K562 (cell line): ENCODE results near the gene CCDC32. TPM values are rescaled to one million over a fixed set of nuclear protein-coding genes. Genes with fewer than 3 reads are reported as not detected.

Experiments
- BRF1 ChIP-seq: IDR thresholded peaks from 3 replicates; pipeline ENCODE4 v1.6.1; 2011; ENCODE audit warnings: borderline replicate concordance, mild to moderate bottlenecking; ENCODE audit not compliant: insufficient read length; ENCODE audit errors: extremely low read depth
- CBX1 ChIP-seq: sonication (generic); IDR thresholded peaks from 2 replicates; pipeline ENCODE4 v1.6.1; 2016; ENCODE audit warnings: antibody characterized with exemption, low read depth, mild to moderate bottlenecking
- CREB1 ChIP-seq, 2 experiments: sonication (generic) in 1 of 2; formaldehyde crosslinking in 1 of 2; IDR thresholded peaks; 2 replicates each; pipeline versions ENCODE4 v1.6.1 to v1.8.0; 2012 to 2022; ENCODE audit warnings: inconsistent platforms in 1 of 2, mild to moderate bottlenecking in 1 of 2, missing genetic modification reagents in 1 of 2, moderate library complexity in 1 of 2
- FOXK1 ChIP-seq: sonication (generic); formaldehyde crosslinking; IDR thresholded peaks from 2 replicates; pipeline ENCODE4 v1.8.0; 2022; ENCODE audit warnings: missing genetic modification reagents, mild to moderate bottlenecking, borderline replicate concordance
- FUS ChIP-seq: fragments of 200-400 bp; formaldehyde crosslinking; optimal IDR thresholded peaks from 2 replicates; pipeline ENCODE3; 2017; ENCODE audit warnings: low read depth, low read length
- HNRNPUL1 ChIP-seq: fragments of 200-400 bp; formaldehyde crosslinking; IDR thresholded peaks from 2 replicates; pipeline ENCODE4 v1.6.1; 2017; ENCODE audit warnings: low read length
- ILF3 ChIP-seq: fragments of 450-650 bp; IDR thresholded peaks from 2 replicates; pipeline ENCODE4 v1.6.1; 2018; ENCODE audit warnings: antibody characterized with exemption, mild to moderate bottlenecking, moderate library complexity, borderline replicate concordance
- MYC ChIP-seq, 2 experiments: fragments of 250-450 bp in 1 of 2; sonication (Bioruptor Pico) in 1 of 2; IDR thresholded peaks; 2 replicates each; pipeline versions ENCODE4 v1.5.1 to v1.6.1; 2012 to 2021; ENCODE audit warnings: low read depth in 2 of 2, borderline replicate concordance in 1 of 2, improper control_type of control experiment in 1 of 2, low read length in 1 of 2, mild to moderate bottlenecking in 1 of 2, moderate library complexity in 1 of 2
- NUFIP1 ChIP-seq: fragments of 450-650 bp; IDR thresholded peaks from 2 replicates; pipeline ENCODE4 v1.6.1; 2018; ENCODE audit not compliant: partially characterized antibody
- PHB ChIP-seq: fragments of 250-450 bp; sonication (Bioruptor Pico); IDR thresholded peaks from 2 replicates; pipeline ENCODE4 v1.5.0; 2021
- PHF21A ChIP-seq: fragments of 450-650 bp; IDR thresholded peaks from 2 replicates; pipeline ENCODE4 v1.6.1; 2017; ENCODE audit warnings: low read depth, borderline replicate concordance
- PTRF ChIP-seq: fragments of 450-650 bp; IDR thresholded peaks from 2 replicates; pipeline ENCODE4 v1.6.1; 2016; ENCODE audit warnings: mild to moderate bottlenecking, missing genetic modification characterization, missing compliant biosample characterization
- U2AF1 ChIP-seq: fragments of 200-400 bp; formaldehyde crosslinking; optimal IDR thresholded peaks from 2 replicates; pipeline ENCODE3; 2017; ENCODE audit warnings: mild to moderate bottlenecking, low read depth, low read length, moderate library complexity
- ZBED1 ChIP-seq: IDR thresholded peaks from 2 replicates; pipeline ENCODE4 v1.6.1; 2014
- ZC3H8 ChIP-seq: fragments of 450-650 bp; IDR thresholded peaks from 2 replicates; pipeline ENCODE4 v1.6.1; 2017
- ZNF212 ChIP-seq: fragments of 450-650 bp; formaldehyde crosslinking; IDR thresholded peaks from 2 replicates; pipeline ENCODE4 v1.4.0; 2020; ENCODE audit warnings: mild to moderate bottlenecking
- ZNF311 ChIP-seq: fragments of 250-450 bp; sonication (Bioruptor Pico); IDR thresholded peaks from 2 replicates; pipeline ENCODE4 v1.4.0; 2020; ENCODE audit warnings: mild to moderate bottlenecking, moderate library complexity
- ZNF507 ChIP-seq: conservative IDR thresholded peaks from 2 replicates; pipeline ENCODE4 v1.6.1; 2017; ENCODE audit warnings: missing genetic modification characterization, missing compliant biosample characterization
- ZSCAN29 ChIP-seq: fragments of 450-650 bp; IDR thresholded peaks from 2 replicates; pipeline ENCODE4 v1.6.1; 2017
- polyA plus RNA-seq, 8 experiments: library from polyadenylated mRNA; depleted of rRNA in 4 of 8; stranded (reverse) in 5 of 8; unstranded in 3 of 8; fragments of >200 nt; fragmentation: Nextera tagmentation in 2 of 8; fragmentation: Illumina TruSeq in 1 of 8; extraction: Ambion mirVana in 2 of 8; extraction: Trizol in 1 of 8; gene quantifications; 2 replicates each; pipeline versions ENCODE4 v1.2.1 to v1.2.3, GENCODE V29; 2011 to 2014; ENCODE audit warnings: inconsistent platforms in 1 of 8, missing spikeins in 1 of 8
- total RNA-seq, 7 experiments: library from RNA; depleted of rRNA in 6 of 7; stranded (reverse); fragments of >200 nt in 6 of 7; fragmentation: Illumina TruSeq in 2 of 7; extraction: Trizol in 2 of 7; gene quantifications; 2 replicates each; pipeline versions ENCODE4 v1.2.1 to v1.2.3, GENCODE V29; 2011 to 2021; ENCODE audit warnings: low replicate concordance in 1 of 7
- TF ChIP-seq, protein P1 (sequence below), 3 experiments: fragments of 200-800 bp in 1 of 3; fragments of 250-450 bp in 1 of 3; fragments of 450-650 bp in 1 of 3; sonication (Bioruptor Pico) in 1 of 3; sonication (Bioruptor generic) in 1 of 3; formaldehyde crosslinking in 1 of 3; IDR thresholded peaks; 2 replicates each; pipeline versions ENCODE4 v1.6.1 to v1.8.0; 2016 to 2022; ENCODE audit warnings: mild to moderate bottlenecking in 2 of 3, missing genetic modification characterization in 2 of 3, missing compliant biosample characterization in 1 of 3, moderate library complexity in 1 of 3
- TF ChIP-seq, protein P2 (sequence below), 2 experiments: fragments of 250-450 bp in 1 of 2; fragments of 450-650 bp in 1 of 2; sonication (Bioruptor Pico) in 1 of 2; IDR thresholded peaks; 2 replicates each; pipeline versions ENCODE4 v1.6.1 to v1.8.0; 2016 to 2021; ENCODE audit warnings: mild to moderate bottlenecking in 2 of 2, moderate library complexity in 2 of 2, missing compliant biosample characterization in 1 of 2, missing genetic modification characterization in 1 of 2
- TF ChIP-seq, protein P3 (sequence below): sonication (generic); formaldehyde crosslinking; IDR thresholded peaks from 2 replicates; pipeline ENCODE4 v1.8.0; 2022; ENCODE audit warnings: missing genetic modification reagents, mild to moderate bottlenecking, borderline replicate concordance

CCDC32 gene
- total and polyA plus RNA-seq, 9 of the 15 experiments (the other 6 are each of a cell fraction or from before 2014, with no cell fraction given), result 22.2 to 94.8 (median 37.1) TPM

DNA sequence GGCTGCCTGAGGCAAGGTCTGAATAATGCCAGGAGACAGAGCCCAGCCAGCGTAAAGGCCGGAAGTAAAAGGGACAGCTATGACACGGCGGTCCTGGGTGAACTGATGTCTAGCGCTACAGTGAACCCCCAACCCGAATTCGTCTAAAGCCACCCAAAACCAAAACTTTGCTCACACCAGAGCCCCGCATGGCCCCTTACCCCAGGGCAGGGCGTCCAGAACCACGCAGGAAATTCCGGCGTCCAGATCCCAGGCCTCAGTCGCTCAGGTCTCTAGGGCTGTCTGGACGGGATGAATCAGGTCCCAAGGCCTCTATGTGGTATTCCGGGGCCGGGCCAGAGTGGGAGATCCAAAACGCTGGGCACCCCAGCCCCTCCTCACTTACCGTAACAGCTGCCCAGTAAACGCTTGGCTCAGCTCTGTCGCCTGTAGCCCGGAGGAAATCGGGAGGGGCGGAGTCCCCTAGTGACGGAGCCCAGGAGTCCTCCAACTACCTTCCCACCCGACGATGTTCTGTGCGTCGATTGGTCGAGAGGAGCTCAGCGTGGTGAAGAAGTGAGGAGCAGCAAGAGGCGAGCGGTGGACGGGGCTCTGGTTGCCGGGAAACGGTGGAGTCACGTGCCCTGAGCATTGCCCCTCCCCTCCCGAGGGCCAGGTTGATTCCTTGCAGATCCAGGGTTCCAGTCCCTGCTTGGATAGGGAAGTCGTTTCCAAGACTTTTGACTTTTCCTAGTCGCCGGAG lies at the start of gene CCDC32 (continued):
- no peak for TF ChIP-seq ZC3H8
- TF ChIP-seq, protein P1, sequence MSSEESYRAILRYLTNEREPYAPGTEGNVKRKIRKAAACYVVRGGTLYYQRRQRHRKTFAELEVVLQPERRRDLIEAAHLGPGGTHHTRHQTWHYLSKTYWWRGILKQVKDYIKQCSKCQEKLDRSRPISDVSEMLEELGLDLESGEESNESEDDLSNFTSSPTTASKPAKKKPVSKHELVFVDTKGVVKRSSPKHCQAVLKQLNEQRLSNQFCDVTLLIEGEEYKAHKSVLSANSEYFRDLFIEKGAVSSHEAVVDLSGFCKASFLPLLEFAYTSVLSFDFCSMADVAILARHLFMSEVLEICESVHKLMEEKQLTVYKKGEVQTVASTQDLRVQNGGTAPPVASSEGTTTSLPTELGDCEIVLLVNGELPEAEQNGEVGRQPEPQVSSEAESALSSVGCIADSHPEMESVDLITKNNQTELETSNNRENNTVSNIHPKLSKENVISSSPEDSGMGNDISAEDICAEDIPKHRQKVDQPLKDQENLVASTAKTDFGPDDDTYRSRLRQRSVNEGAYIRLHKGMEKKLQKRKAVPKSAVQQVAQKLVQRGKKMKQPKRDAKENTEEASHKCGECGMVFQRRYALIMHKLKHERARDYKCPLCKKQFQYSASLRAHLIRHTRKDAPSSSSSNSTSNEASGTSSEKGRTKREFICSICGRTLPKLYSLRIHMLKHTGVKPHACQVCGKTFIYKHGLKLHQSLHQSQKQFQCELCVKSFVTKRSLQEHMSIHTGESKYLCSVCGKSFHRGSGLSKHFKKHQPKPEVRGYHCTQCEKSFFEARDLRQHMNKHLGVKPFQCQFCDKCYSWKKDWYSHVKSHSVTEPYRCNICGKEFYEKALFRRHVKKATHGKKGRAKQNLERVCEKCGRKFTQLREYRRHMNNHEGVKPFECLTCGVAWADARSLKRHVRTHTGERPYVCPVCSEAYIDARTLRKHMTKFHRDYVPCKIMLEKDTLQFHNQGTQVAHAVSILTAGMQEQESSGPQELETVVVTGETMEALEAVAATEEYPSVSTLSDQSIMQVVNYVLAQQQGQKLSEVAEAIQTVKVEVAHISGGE (CRISPR knock-in tag; IDR thresholded peaks at IDR 0.05), result no peak
- no peak for TF ChIP-seq NUFIP1
- TF ChIP-seq, protein P2, sequence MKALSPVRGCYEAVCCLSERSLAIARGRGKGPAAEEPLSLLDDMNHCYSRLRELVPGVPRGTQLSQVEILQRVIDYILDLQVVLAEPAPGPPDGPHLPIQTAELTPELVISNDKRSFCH (CRISPR knock-in tag; IDR thresholded peaks at IDR 0.05), result no peak
- TF ChIP-seq, protein P2 (tag; IDR thresholded peaks at IDR 0.05), result no peak
- no peak for TF ChIP-seq PTRF (tag)
- no peak for TF ChIP-seq MYC (IDR thresholded peaks at IDR 0.05; ENCODE audit: low read depth, low read length)
- TF ChIP-seq MYC (CRISPR knock-in tag; IDR thresholded peaks at IDR 0.05; ENCODE audit: borderline replicate concordance, low read depth), result peak; percentile 52; the same call in 1 of the 2 replicates
- TF ChIP-seq ZNF212, result no peak
- TF ChIP-seq U2AF1, result no peak
- TF ChIP-seq HNRNPUL1, result no peak
- 0 out of 2 replicates have a peak, but pooled peaks have one; percentile 27 for TF ChIP-seq ZSCAN29
- no peak for TF ChIP-seq ZNF507 (tag)
- peak; percentile 79; the same call in 1 of the 2 replicates for TF ChIP-seq PHF21A
- no peak for TF ChIP-seq FUS
- TF ChIP-seq FOXK1 (CRISPR knock-in tag), result no peak
- no peak for TF ChIP-seq ZBED1
- TF ChIP-seq, protein P3, sequence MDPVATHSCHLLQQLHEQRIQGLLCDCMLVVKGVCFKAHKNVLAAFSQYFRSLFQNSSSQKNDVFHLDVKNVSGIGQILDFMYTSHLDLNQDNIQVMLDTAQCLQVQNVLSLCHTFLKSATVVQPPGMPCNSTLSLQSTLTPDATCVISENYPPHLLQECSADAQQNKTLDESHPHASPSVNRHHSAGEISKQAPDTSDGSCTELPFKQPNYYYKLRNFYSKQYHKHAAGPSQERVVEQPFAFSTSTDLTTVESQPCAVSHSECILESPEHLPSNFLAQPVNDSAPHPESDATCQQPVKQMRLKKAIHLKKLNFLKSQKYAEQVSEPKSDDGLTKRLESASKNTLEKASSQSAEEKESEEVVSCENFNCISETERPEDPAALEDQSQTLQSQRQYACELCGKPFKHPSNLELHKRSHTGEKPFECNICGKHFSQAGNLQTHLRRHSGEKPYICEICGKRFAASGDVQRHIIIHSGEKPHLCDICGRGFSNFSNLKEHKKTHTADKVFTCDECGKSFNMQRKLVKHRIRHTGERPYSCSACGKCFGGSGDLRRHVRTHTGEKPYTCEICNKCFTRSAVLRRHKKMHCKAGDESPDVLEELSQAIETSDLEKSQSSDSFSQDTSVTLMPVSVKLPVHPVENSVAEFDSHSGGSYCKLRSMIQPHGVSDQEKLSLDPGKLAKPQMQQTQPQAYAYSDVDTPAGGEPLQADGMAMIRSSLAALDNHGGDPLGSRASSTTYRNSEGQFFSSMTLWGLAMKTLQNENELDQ (CRISPR knock-in tag), result no peak
- no peak for TF ChIP-seq BRF1
- no peak for TF ChIP-seq CBX1
- no peak for TF ChIP-seq PHB
- no peak; the same call in 1 of the 2 replicates for TF ChIP-seq CREB1 (IDR thresholded peaks at IDR 0.05)
- TF ChIP-seq CREB1 (CRISPR knock-in tag; IDR thresholded peaks at IDR 0.05), result peak; percentile 83
- TF ChIP-seq ZNF311 (CRISPR knock-in tag), result no peak
- TF ChIP-seq ILF3, result no peak
